OCI-LY1 (cell line): ENCODE data around the gene UBR3.

Source experiments
- H2AFZ ChIP-seq: fragments of 200-600 bp; sonication (generic), shearing (Covaris generic); 2 replicates; pipeline ENCODE4 v1.6.0; 2014; ENCODE audit warnings: antibody characterized with exemption, mild to moderate bottlenecking, low read length
- H3F3A ChIP-seq: fragments of 200-600 bp; sonication (generic), shearing (Covaris generic); 2 replicates; pipeline ENCODE4 v1.6.0; 2014; ENCODE audit warnings: mild to moderate bottlenecking, antibody characterized with exemption, low read length, moderate library complexity; ENCODE audit not compliant: insufficient read depth
- H3K27ac ChIP-seq: fragments of 200-600 bp; sonication (generic); 2 replicates; pipeline ENCODE4 v1.5.1; 2014; ENCODE audit warnings: low read length, mixed run types, mild to moderate bottlenecking, low read depth; ENCODE audit not compliant: poor library complexity, severe bottlenecking
- H3K27me3 ChIP-seq: fragments of 200-600 bp; sonication (generic); 2 replicates; pipeline ENCODE4 v1.6.0; 2014; ENCODE audit warnings: antibody characterized with exemption, mild to moderate bottlenecking, low read length, moderate library complexity; ENCODE audit not compliant: insufficient read depth
- H3K36me3 ChIP-seq: fragments of 200-600 bp; sonication (generic); 2 replicates; pipeline ENCODE4 v1.6.1; 2014; ENCODE audit warnings: mild to moderate bottlenecking, antibody characterized with exemption, low read length, moderate library complexity, mixed read lengths; ENCODE audit not compliant: insufficient read depth
- H3K4me1 ChIP-seq: fragments of 200-600 bp; sonication (generic); 2 replicates; pipeline ENCODE4 v1.5.1; 2014; ENCODE audit warnings: mild to moderate bottlenecking, low read length, moderate library complexity; ENCODE audit not compliant: insufficient read depth, severe bottlenecking
- H3K4me2 ChIP-seq: fragments of 200-600 bp; sonication (generic), shearing (Covaris generic); 2 replicates; pipeline ENCODE4 v1.6.1; 2014; ENCODE audit warnings: low read length
- H3K4me3 ChIP-seq: fragments of 200-600 bp; sonication (generic); 2 replicates; pipeline ENCODE4 v1.5.1; 2014; ENCODE audit warnings: low read length, low read depth, mild to moderate bottlenecking, mixed read lengths; ENCODE audit not compliant: poor library complexity, severe bottlenecking
- H3K79me2 ChIP-seq: fragments of 200-600 bp; shearing (Covaris generic); 2 replicates; pipeline ENCODE4 v1.6.1; 2016; ENCODE audit warnings: mixed run types, low read length, mixed read lengths; ENCODE audit not compliant: insufficient read depth
- H3K9ac ChIP-seq: fragments of 200-600 bp; sonication (generic), shearing (Covaris generic); 2 replicates; pipeline ENCODE4 v1.6.1; 2014; ENCODE audit warnings: mild to moderate bottlenecking, low read length, mixed read lengths
- H3K9me2 ChIP-seq: fragments of 200-600 bp; sonication (generic), shearing (Covaris generic); 2 replicates; pipeline ENCODE4 v1.6.1; 2014; ENCODE audit warnings: low read depth, mild to moderate bottlenecking, low read length, mixed read lengths
- H3K9me3 ChIP-seq: fragments of 200-600 bp; shearing (Covaris generic); 2 replicates; pipeline ENCODE4 v1.6.1; 2014; ENCODE audit warnings: low read length, mixed read lengths
- H4K20me1 ChIP-seq: fragments of 200-600 bp; sonication (generic), shearing (Covaris generic); 2 replicates; pipeline ENCODE4 v1.6.0; 2016; ENCODE audit warnings: mild to moderate bottlenecking, low read length; ENCODE audit not compliant: insufficient read depth
- CTCF ChIP-seq: fragments of 200-600 bp; sonication (generic), shearing (Covaris generic); IDR thresholded peaks from 2 replicates; pipeline ENCODE4 v1.5.1; 2017; ENCODE audit warnings: mild to moderate bottlenecking, antibody characterized with exemption, low read length, moderate library complexity, mixed read lengths
- EZH2 ChIP-seq: fragments of 200-600 bp; sonication (generic), shearing (Covaris generic); IDR thresholded peaks from 2 replicates; pipeline ENCODE4 v1.8.0; 2017; ENCODE audit warnings: borderline replicate concordance, mixed run types, mild to moderate bottlenecking, antibody characterized with exemption, low read length, moderate library complexity, mixed read lengths

UBR3 gene

GRCh38 chr2:170005702-170006101 lies 178.4 kb downstream of the UBR3 start:
- no peaks in the 10 kb centered on the region for H3K9me2 ChIP-seq
- H3K9ac ChIP-seq: no peak overlapping the region
- H3K4me3 ChIP-seq: no peak overlapping the region
- H3K4me1 ChIP-seq: no peaks in the 10 kb centered on the region
- no peaks in the 10 kb centered on the region for H3K79me2 ChIP-seq
- H3F3A ChIP-seq: no peaks in the 10 kb centered on the region
- H3K36me3 ChIP-seq: peaks cover 8% of the 10 kb centered on the region
- H2AFZ ChIP-seq: no peak overlapping the region
- H3K27me3 ChIP-seq: no peaks in the 10 kb centered on the region
- no peak overlapping the region for H3K27ac ChIP-seq
- TF ChIP-seq CTCF (peak; percentile 23; the same call in 1 of the 2 replicates), EZH2 (no peak)
- no peaks in the 10 kb centered on the region for H4K20me1 ChIP-seq
- H3K9me3 ChIP-seq: no peaks in the 10 kb centered on the region
- no peak overlapping the region for H3K4me2 ChIP-seq

GRCh38 chr2:170006587-170007325 lies 179.5 kb downstream of the UBR3 start:
- H3K27me3 ChIP-seq: no peaks in the 10 kb centered on the region
- no peaks in the 10 kb centered on the region for H3K79me2 ChIP-seq
- no peak overlapping the region for H3K4me2 ChIP-seq
- H3K9me3 ChIP-seq: no peaks in the 10 kb centered on the region
- no peaks in the 10 kb centered on the region for H3F3A ChIP-seq
- no peak overlapping the region for H2AFZ ChIP-seq
- H3K9ac ChIP-seq: no peak overlapping the region
- H3K4me3 ChIP-seq: no peak overlapping the region
- H4K20me1 ChIP-seq: no peaks in the 10 kb centered on the region
- H3K9me2 ChIP-seq: no peaks in the 10 kb centered on the region
- H3K27ac ChIP-seq: no peak overlapping the region
- peaks cover 4% of the 10 kb centered on the region; the same call in 1 of the 2 replicates for H3K36me3 ChIP-seq
- no peaks in the 10 kb centered on the region for H3K4me1 ChIP-seq
- TF ChIP-seq CTCF (no peak), EZH2 (no peak)

GRCh38 chr2:170009209-170009608 lies 182.0 kb downstream of the UBR3 start:
- H3K9ac ChIP-seq: no peak overlapping the region
- TF ChIP-seq CTCF (no peak), EZH2 (no peak)
- H3K27ac ChIP-seq: no peak overlapping the region
- H3K9me2 ChIP-seq: no peaks in the 10 kb centered on the region
- no peaks in the 10 kb centered on the region for H3K27me3 ChIP-seq
- no peaks in the 10 kb centered on the region for H3K79me2 ChIP-seq
- H3F3A ChIP-seq: no peaks in the 10 kb centered on the region
- peaks cover 4% of the 10 kb centered on the region; the same call in 1 of the 2 replicates for H3K36me3 ChIP-seq
- no peaks in the 10 kb centered on the region for H3K9me3 ChIP-seq
- no peaks in the 10 kb centered on the region for H3K4me1 ChIP-seq
- H3K4me3 ChIP-seq: no peak overlapping the region
- H2AFZ ChIP-seq: no peak overlapping the region
- H3K4me2 ChIP-seq: no peak overlapping the region
- H4K20me1 ChIP-seq: no peaks in the 10 kb centered on the region
